K562 (cell line): ENCODE data around the gene ANO10. TPM values are rescaled to one million over a fixed set of nuclear protein-coding genes. Genes with fewer than 3 reads are reported as not detected.

Experiments used
- ATAC-seq: fragments of 200-7000 bp; cut with Tn5 transposase; 3 replicates; pipeline ENCODE4 v1.9.1; 2020; ENCODE audit warnings: moderate library complexity
- BruUV-seq: library from RNA; stranded (reverse); fragments of 400-500 nt; replicated peaks from 2 replicates; lab custom pipeline; 2021; lab: Mats Ljungman, UMichigan
- CTCF ChIA-PET: fragments of 300-600 bp; formaldehyde crosslinking; extraction: SDS; loops from one replicate; lab custom pipeline; 2021; ENCODE audit warnings: low intra/inter-chr PET ratio; lab: Yijun Ruan, JAX
- POLR2A ChIA-PET: fragments of 300-600, 350-650 bp; sonication (Branson Sonifier 250); formaldehyde crosslinking; extraction: SDS; loops from one replicate; lab custom pipeline; 2021; ENCODE audit warnings: antibody characterized with exemption, inconsistent platforms; lab: Yijun Ruan, JAX
- DNase-seq, 4 experiments: peaks; one replicate each; pipeline versions ENCODE4 v3.0.0 to v3.0.0-alpha.2; 2011 to 2018; ENCODE audit warnings: low spot score in 3 of 4, mixed read lengths in 3 of 4; ENCODE audit errors: extremely low read depth in 1 of 4
- FAIRE-seq: peaks from 2 replicates; lab custom pipeline; 2011; peaks lifted over from hg19 to GRCh38; lab: Jason Lieb, UNC
- H2AFZ ChIP-seq: 2 replicates; pipeline ENCODE4 v1.6.0; 2011; ENCODE audit warnings: low read depth, low read length, control low read depth, inconsistent platforms
- H3K27ac ChIP-seq: fragments of 200-600 bp; 3 replicates; pipeline ENCODE4 v1.8.0; 2011; ENCODE audit warnings: low read depth, mild to moderate bottlenecking, control low read depth, inconsistent platforms, low read length, moderate library complexity, mixed read lengths; ENCODE audit errors: extremely low read depth
- H3K27me3 ChIP-seq, 2 experiments: fragments of 300-600 bp in 1 of 2; 2 replicates in 1 of 2; 3 replicates in 1 of 2; pipeline versions ENCODE4 v1.6.0 to v1.8.0; 2011; ENCODE audit warnings: inconsistent platforms in 2 of 2, low read length in 2 of 2, mild to moderate bottlenecking in 1 of 2, mixed read lengths in 1 of 2, moderate library complexity in 1 of 2; ENCODE audit not compliant: control insufficient read depth in 2 of 2, insufficient read depth in 2 of 2
- H3K36me3 ChIP-seq: fragments of 300-600 bp; 3 replicates; pipeline ENCODE4 v1.8.0; 2011; ENCODE audit warnings: mild to moderate bottlenecking, low read length, inconsistent platforms; ENCODE audit not compliant: control insufficient read depth, insufficient read depth
- H3K4me1 ChIP-seq, 2 experiments: fragments of 200-600 bp in 1 of 2; replicated peaks in 1 of 2; 2 replicates in 1 of 2; 3 replicates in 1 of 2; pipeline versions ENCODE4 v1.5.1 to v1.8.0; 2011; ENCODE audit warnings: inconsistent platforms in 2 of 2, low read length in 2 of 2, mild to moderate bottlenecking in 1 of 2, mixed read lengths in 1 of 2, moderate library complexity in 1 of 2; ENCODE audit not compliant: control insufficient read depth in 2 of 2, insufficient read depth in 2 of 2
- H3K4me2 ChIP-seq: 2 replicates; pipeline ENCODE4 v1.6.1; 2011; ENCODE audit warnings: low read length, control low read depth, inconsistent platforms, mixed read lengths; ENCODE audit not compliant: insufficient read depth
- H3K4me3 ChIP-seq: fragments of 200-600 bp; sonication (generic), shearing (Covaris generic); 2 replicates; pipeline ENCODE4 v1.5.1; 2016; ENCODE audit warnings: control low read depth, inconsistent platforms
- H3K79me2 ChIP-seq: fragments of 200-600 bp; 3 replicates; pipeline ENCODE4 v1.8.0; 2011; ENCODE audit warnings: low read length, inconsistent platforms; ENCODE audit not compliant: control insufficient read depth, insufficient read depth
- H3K9ac ChIP-seq, 2 experiments: 2 replicates each; pipeline versions ENCODE4 v1.6.0 to v1.6.1; 2011; ENCODE audit warnings: low read depth in 2 of 2, low read length in 2 of 2, control low read depth in 1 of 2, inconsistent platforms in 1 of 2, mild to moderate bottlenecking in 1 of 2, mixed read lengths in 1 of 2; ENCODE audit not compliant: insufficient read depth in 1 of 2
- H3K9me1 ChIP-seq: one replicate; pipeline ENCODE4 v1.6.0; 2011; ENCODE audit warnings: inconsistent platforms, mild to moderate bottlenecking, low read length, moderate library complexity; ENCODE audit not compliant: control insufficient read depth, insufficient read depth
- H3K9me3 ChIP-seq: replicated peaks from 2 replicates; pipeline ENCODE4 v1.5.1; 2011; ENCODE audit warnings: low read depth, low read length, inconsistent platforms; ENCODE audit not compliant: control insufficient read depth, insufficient read depth
- H4K20me1 ChIP-seq: replicated peaks from 2 replicates; pipeline ENCODE4 v1.6.1; 2011; ENCODE audit warnings: low read length, inconsistent platforms, mixed read lengths; ENCODE audit not compliant: control insufficient read depth, insufficient read depth
- ADNP ChIP-seq: fragments of 200-800 bp; sonication (Bioruptor generic); IDR thresholded peaks from 2 replicates; pipeline ENCODE4 v1.6.1; 2016; ENCODE audit warnings: missing genetic modification characterization, missing compliant biosample characterization
- CTCFL ChIP-seq: IDR thresholded peaks from 2 replicates; pipeline ENCODE4 v1.6.1; 2011; ENCODE audit warnings: borderline replicate concordance, low read depth, mild to moderate bottlenecking, moderate library complexity, low read length; ENCODE audit not compliant: insufficient read depth, poor library complexity, severe bottlenecking
- E2F8 ChIP-seq: fragments of 450-650 bp; IDR thresholded peaks from 2 replicates; pipeline ENCODE4 v1.7.1; 2018; ENCODE audit warnings: mild to moderate bottlenecking, low read depth; ENCODE audit not compliant: partially characterized antibody
- E4F1 ChIP-seq: fragments of 250-450 bp; sonication (Bioruptor Pico); IDR thresholded peaks from 2 replicates; pipeline ENCODE4 v1.5.0; 2021; ENCODE audit warnings: mild to moderate bottlenecking, borderline replicate concordance
- FOXK2 ChIP-seq, 2 experiments: fragments of 450-650 bp; IDR thresholded peaks in 1 of 2; conservative IDR thresholded peaks in 1 of 2; 2 replicates each; pipeline ENCODE4 v1.6.1; 2016; ENCODE audit warnings: low read depth in 2 of 2, mild to moderate bottlenecking in 1 of 2
- HDAC1 ChIP-seq, 2 experiments: fragments of 450-650 bp; IDR thresholded peaks; 2 replicates each; pipeline ENCODE4 v1.6.1; 2016 to 2017; ENCODE audit warnings: inconsistent platforms in 1 of 2, mild to moderate bottlenecking in 1 of 2, moderate library complexity in 1 of 2
- HNRNPK ChIP-seq: fragments of 200-400 bp; formaldehyde crosslinking; IDR thresholded peaks from one replicate; pipeline ENCODE4 v1.6.1; 2018; ENCODE audit warnings: mild to moderate bottlenecking, low read depth, low read length; ENCODE audit not compliant: poor library complexity, severe bottlenecking
- NFIC ChIP-seq: fragments of 450-650 bp; IDR thresholded peaks from 2 replicates; pipeline ENCODE4 v1.6.1; 2017; ENCODE audit warnings: mild to moderate bottlenecking, inconsistent platforms
- SIN3A ChIP-seq, 2 experiments: fragments of 150-350 bp in 1 of 2; IDR thresholded peaks; 2 replicates each; pipeline ENCODE4 v1.6.1; 2011 to 2016; ENCODE audit warnings: borderline replicate concordance in 2 of 2, low read depth in 2 of 2, low read length in 2 of 2, mild to moderate bottlenecking in 2 of 2, moderate library complexity in 2 of 2; ENCODE audit not compliant: control insufficient read depth in 1 of 2
- SMAD2 ChIP-seq: fragments of 150-350 bp; IDR thresholded peaks from 2 replicates; pipeline ENCODE4 v1.6.1; 2014; ENCODE audit warnings: low read depth, mild to moderate bottlenecking, low read length
- ZBTB33 ChIP-seq: sonication (generic); formaldehyde crosslinking; IDR thresholded peaks from 2 replicates; pipeline ENCODE4 v1.8.1; 2023; ENCODE audit warnings: mild to moderate bottlenecking, missing genetic modification reagents
- ZC3H8 ChIP-seq: fragments of 450-650 bp; IDR thresholded peaks from 2 replicates; pipeline ENCODE4 v1.6.1; 2017
- in situ Hi-C: fragments of 300-500 bp; cut with MboI; formaldehyde crosslinking; loops from 4 replicates; pipeline ENCODE4 v1.15.0; 2018; ENCODE audit warnings: inconsistent platforms, mixed read lengths
- intact Hi-C: fragments of 100-400 bp; cut with micrococcal nuclease; formaldehyde crosslinking; loops from 2 replicates; pipeline ENCODE4 v1.14.2; 2022
- polyA plus RNA-seq, 8 experiments: library from polyadenylated mRNA; depleted of rRNA in 4 of 8; stranded (reverse) in 5 of 8; unstranded in 3 of 8; fragments of >200 nt; fragmentation: Nextera tagmentation in 2 of 8; fragmentation: Illumina TruSeq in 1 of 8; extraction: Ambion mirVana in 2 of 8; extraction: Trizol in 1 of 8; gene quantifications; 2 replicates each; pipeline versions ENCODE4 v1.2.1 to v1.2.3, GENCODE V29; 2011 to 2014; ENCODE audit warnings: inconsistent platforms in 1 of 8, missing spikeins in 1 of 8
- total RNA-seq, 7 experiments: library from RNA; depleted of rRNA in 6 of 7; stranded (reverse); fragments of >200 nt in 6 of 7; fragmentation: Illumina TruSeq in 2 of 7; extraction: Trizol in 2 of 7; gene quantifications; 2 replicates each; pipeline versions ENCODE4 v1.2.1 to v1.2.3, GENCODE V29; 2011 to 2021; ENCODE audit warnings: low replicate concordance in 1 of 7

The ANO10 gene
- total and polyA plus RNA-seq, 9 of the 15 experiments (the other 6 are each of a cell fraction or from before 2014, with no cell fraction given): 6.4 to 46.0 (median 32.3) TPM

- intact Hi-C loops: no loop called here
- Histone ChIP-seq H3K9me3 (no peaks in the 10 kb centered on the region), H3K79me2 (no peaks in the 10 kb centered on the region), H3K4me1 (peaks cover 3 to 5% of the 10 kb centered on the region in 2 experiments; a peak in 2 of 5 replicates), H3K4me2 (no peak overlapping the region), H3K9me1 (no peaks in the 10 kb centered on the region), H4K20me1 (0 out of 2 replicates have a peak, but pooled peaks cover 2% of the 10 kb centered on the region), H3K27ac (no peak overlapping the region), H3K4me3 (no peak overlapping the region), H2AFZ (no peak overlapping the region), H3K36me3 (no peaks in the 10 kb centered on the region), H3K27me3 (no peaks in the 10 kb centered on the region), H3K9ac (no peak overlapping the region)
- ChIA-PET POLR2A (interaction anchor here (0.6 to 3.2 kb wide), 3 partner anchors 9 to 102 kb away, joined by 3 to 14 read pairs (median 4); no protein-coding TSS in a partner anchor), CTCF (no interaction called here)
- in situ Hi-C loops: loop anchor here (25.0 kb wide), 1 partner anchor 650 kb away; no protein-coding TSS in a partner anchor
- no peak for ATAC-seq
- FAIRE-seq: no peak
- BruUV-seq: no TSS peak
- no peak for DNase-seq
- no peak for TF ChIP-seq CTCFL
- TF ChIP-seq FOXK2 (conservative IDR thresholded peaks at IDR 0.05 in 1 of 2, IDR thresholded peaks at IDR 0.05 in 1 of 2; ENCODE audit: low read depth in 2 of 2): no peak
- no peak for TF ChIP-seq SIN3A (IDR thresholded peaks at IDR 0.05; ENCODE audit: borderline replicate concordance in 2 of 2, control insufficient read depth in 1 of 2, low read depth in 2 of 2, low read length in 2 of 2)
- TF ChIP-seq E4F1: no peak
- no peak for TF ChIP-seq NFIC
- TF ChIP-seq E2F8: no peak
- TF ChIP-seq ADNP (tag): no peak
- TF ChIP-seq ZC3H8: no peak
- no peak for TF ChIP-seq HNRNPK
- no peak for TF ChIP-seq SMAD2
- TF ChIP-seq HDAC1 (IDR thresholded peaks at IDR 0.05): no peak
- TF ChIP-seq ZBTB33 (CRISPR knock-in tag): no peak
Measured at GRCh38 chr3:43537225-43537624, 84.6 kb downstream of the ANO10 start.
